ENCODE measurements around the gene UST. TPM values are rescaled to one million over a fixed set of nuclear protein-coding genes. Genes with fewer than 3 reads are reported as not detected.

Gene UST
- total RNA-seq, 4 donors from 2014 or later = 2.3 to 8.4 (median 2.8) TPM

DNA sequence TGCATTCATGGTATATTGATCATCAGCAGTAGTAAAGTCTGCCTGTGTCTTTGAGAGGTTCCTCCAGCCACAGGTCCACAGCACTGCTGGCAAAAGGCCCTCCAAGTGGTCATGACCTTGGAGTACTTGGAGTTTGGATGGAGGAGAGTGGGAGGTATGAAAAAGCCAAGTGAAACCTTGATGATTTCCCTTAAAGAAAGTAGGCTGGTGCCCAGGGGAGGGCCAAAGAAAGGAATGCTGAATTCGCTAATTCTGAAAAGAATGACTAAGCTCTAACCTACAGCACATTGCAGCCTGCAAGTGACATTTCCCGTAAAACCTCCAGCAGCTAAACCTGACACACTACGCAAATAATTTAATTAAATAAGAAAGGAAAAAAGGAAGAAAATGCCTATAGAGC lies 347.3 kb downstream of the UST start:
- TF ChIP-seq CTCF (IDR thresholded peaks at IDR 0.05 in 4 of 5, conservative IDR thresholded peaks at IDR 0.05 in 1 of 5) (no peak), POLR2A (IDR thresholded peaks at IDR 0.05) (no peak)
- Histone ChIP-seq H3K4me1 (no peaks in the 10 kb centered on the region), H3K36me3 (no peaks in the 10 kb centered on the region), H3K27me3 (no peaks in the 10 kb centered on the region), H3K9me3 (no peaks in the 10 kb centered on the region), H3K27ac (no peak overlapping the region), H3K4me3 (no peak overlapping the region)
- no peak for ATAC-seq
- intact Hi-C loops (cut with DNase I; ENCODE audit: low total_unique reads) = no loop called here
- no peak for DNase-seq
- in situ Hi-C loops (cut with MboI; ENCODE audit: low sequenced_read_pairs in 4 of 4) = no loop called here

DNA sequence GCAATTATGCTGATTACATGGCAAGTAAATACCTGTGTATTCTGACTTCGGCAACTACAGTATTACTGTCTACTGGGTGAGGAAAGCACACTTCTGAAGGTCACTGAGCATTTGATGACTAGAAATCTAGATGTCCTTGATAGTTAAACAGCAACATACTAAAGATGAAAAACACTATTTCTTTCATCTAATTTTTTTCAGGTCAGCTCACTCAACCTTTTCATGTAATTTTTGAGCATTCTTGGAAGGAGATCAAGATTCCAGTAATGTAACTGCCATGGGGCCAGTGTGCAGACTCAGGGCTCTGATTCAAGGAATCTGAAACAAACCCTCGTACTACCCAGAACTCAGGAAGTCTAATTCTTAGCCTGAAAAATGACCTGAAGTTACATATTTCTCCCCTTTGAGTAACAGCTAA lies 348.1 kb downstream of the UST start:
- TF ChIP-seq POLR2A (IDR thresholded peaks at IDR 0.05) = no peak
- TF ChIP-seq CTCF (IDR thresholded peaks at IDR 0.05 in 4 of 5, conservative IDR thresholded peaks at IDR 0.05 in 1 of 5) = no peak
- Histone ChIP-seq H3K27ac (no peak overlapping the region), H3K4me1 (no peaks in the 10 kb centered on the region), H3K4me3 (no peak overlapping the region), H3K27me3 (no peaks in the 10 kb centered on the region), H3K36me3 (no peaks in the 10 kb centered on the region), H3K9me3 (no peaks in the 10 kb centered on the region)
- in situ Hi-C loops (cut with MboI; ENCODE audit: low sequenced_read_pairs in 4 of 4) (no loop called here), intact Hi-C loops (cut with DNase I; ENCODE audit: low total_unique reads) (no loop called here)
- DNase-seq (no peak), ATAC-seq (no peak)

- Histone ChIP-seq H3K4me3 (no peak overlapping the region), H3K9me3 (no peaks in the 10 kb centered on the region), H3K36me3 (no peaks in the 10 kb centered on the region), H3K27ac (no peak overlapping the region), H3K27me3 (no peaks in the 10 kb centered on the region), H3K4me1 (no peaks in the 10 kb centered on the region)
- no peak for ATAC-seq
- intact Hi-C loops (cut with DNase I; ENCODE audit: low total_unique reads) (no loop called here), in situ Hi-C loops (cut with MboI; ENCODE audit: low sequenced_read_pairs in 4 of 4) (no loop called here)
- TF ChIP-seq POLR2A (IDR thresholded peaks at IDR 0.05) = no peak
- TF ChIP-seq CTCF (IDR thresholded peaks at IDR 0.05 in 4 of 5, conservative IDR thresholded peaks at IDR 0.05 in 1 of 5) = no peak
- DNase-seq = no peak
Observed at GRCh38 chr6:149095842-149096241, 349.0 kb downstream of the UST start.

DNA sequence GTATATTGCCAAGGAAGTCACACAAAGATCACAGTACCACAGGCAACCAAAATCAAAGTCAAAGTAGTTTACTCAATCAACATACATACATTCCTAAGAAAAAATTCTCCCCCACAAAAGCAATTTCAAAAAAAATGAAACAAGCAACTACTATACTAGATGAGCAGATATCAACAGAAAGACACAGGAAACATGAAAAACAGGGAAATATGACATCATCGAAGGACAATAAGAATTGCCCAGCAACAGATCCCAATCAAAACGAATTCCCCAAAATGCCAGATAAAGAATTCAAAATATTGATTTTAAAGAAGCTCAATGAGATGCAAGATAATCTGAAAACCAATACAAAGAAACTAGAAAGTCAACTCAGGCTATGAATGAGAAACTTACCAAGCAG lies 351.0 kb downstream of the UST start:
- Histone ChIP-seq H3K27ac (no peak overlapping the region), H3K36me3 (no peaks in the 10 kb centered on the region), H3K9me3 (no peaks in the 10 kb centered on the region), H3K4me3 (no peak overlapping the region), H3K27me3 (no peaks in the 10 kb centered on the region), H3K4me1 (no peaks in the 10 kb centered on the region)
- intact Hi-C loops (cut with DNase I; ENCODE audit: low total_unique reads) = no loop called here
- no peak for ATAC-seq
- no peak for TF ChIP-seq CTCF (IDR thresholded peaks at IDR 0.05 in 4 of 5, conservative IDR thresholded peaks at IDR 0.05 in 1 of 5)
- TF ChIP-seq POLR2A (IDR thresholded peaks at IDR 0.05) = no peak
- in situ Hi-C loops (cut with MboI; ENCODE audit: low sequenced_read_pairs in 4 of 4) = no loop called here
- no peak for DNase-seq

DNA sequence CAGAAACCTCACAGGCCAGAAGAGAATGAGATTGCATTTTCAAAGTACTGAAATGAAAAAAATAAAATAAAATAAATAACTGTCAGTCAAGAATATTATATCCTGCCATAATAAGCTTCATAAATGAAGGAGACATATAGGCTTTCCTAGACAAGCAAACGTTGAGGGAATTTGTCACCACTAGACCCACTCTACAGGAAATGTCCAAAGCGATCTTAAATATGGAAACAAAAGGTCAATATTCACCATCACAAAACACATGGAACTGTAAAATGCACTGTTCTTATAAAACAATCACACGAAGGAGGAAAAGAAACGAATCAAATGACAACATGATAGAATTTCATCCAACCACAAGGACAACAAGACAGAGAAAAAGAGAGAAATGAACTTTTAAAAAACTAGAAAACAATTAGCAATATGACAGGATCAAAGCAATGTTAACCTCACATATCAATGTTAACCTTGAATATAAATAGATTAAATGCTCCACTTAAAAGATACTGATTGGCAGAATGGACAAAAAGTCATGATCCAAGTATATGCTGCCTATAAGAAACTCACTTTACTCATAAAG lies 352.0 kb downstream of the UST start:
- TF ChIP-seq CTCF (IDR thresholded peaks at IDR 0.05 in 4 of 5, conservative IDR thresholded peaks at IDR 0.05 in 1 of 5) (no peak), POLR2A (IDR thresholded peaks at IDR 0.05) (no peak)
- in situ Hi-C loops (cut with MboI; ENCODE audit: low sequenced_read_pairs in 4 of 4) = no loop called here
- intact Hi-C loops (cut with DNase I; ENCODE audit: low total_unique reads) = no loop called here

More for the DNA sequence above, 352.0 kb downstream of the UST start:
- Histone ChIP-seq H3K27me3 (no peaks in the 10 kb centered on the region), H3K9me3 (no peaks in the 10 kb centered on the region), H3K36me3 (no peaks in the 10 kb centered on the region), H3K4me3 (no peak overlapping the region), H3K27ac (no peak overlapping the region), H3K4me1 (no peaks in the 10 kb centered on the region)
- no peak for ATAC-seq
- no peak for DNase-seq

Data from gastrocnemius medialis (tissue), 4 donors.